ENCODE data around the gene PIP4K2B. TPM values are rescaled to one million over a fixed set of nuclear protein-coding genes. Genes with fewer than 3 reads are reported as not detected.

The PIP4K2B gene
- total RNA-seq, 1 donor from 2014 or later: 49.7 TPM

- intact Hi-C loops (cut with DNase I): loop anchor here (2.0 to 10.0 kb wide), 3 partner anchors 18 to 406 kb away; partner anchors contain the start of genes CISD3 and PLXDC1
- ATAC-seq (no peak), DNase-seq (ENCODE audit: missing footprints) (no peak)
These were observed 50.5 kb downstream of the PIP4K2B start for GRCh38 chr17:38748892-38749222.

- ATAC-seq: peak; percentile 37
- DNase-seq (ENCODE audit: missing footprints): peak; percentile 93
- intact Hi-C loops (cut with DNase I): loop anchor here (2.0 to 10.0 kb wide), 3 partner anchors 18 to 406 kb away; partner anchors contain the start of genes CISD3 and PLXDC1
These were observed 51.0 kb downstream of the PIP4K2B start, which contains the start of gene PCGF2 for GRCh38 chr17:38748149-38748891. PCGF2 (minus strand) TSS chr17:38748336; CDS start chr17:38740402, 7,934 bp downstream.

DNA sequence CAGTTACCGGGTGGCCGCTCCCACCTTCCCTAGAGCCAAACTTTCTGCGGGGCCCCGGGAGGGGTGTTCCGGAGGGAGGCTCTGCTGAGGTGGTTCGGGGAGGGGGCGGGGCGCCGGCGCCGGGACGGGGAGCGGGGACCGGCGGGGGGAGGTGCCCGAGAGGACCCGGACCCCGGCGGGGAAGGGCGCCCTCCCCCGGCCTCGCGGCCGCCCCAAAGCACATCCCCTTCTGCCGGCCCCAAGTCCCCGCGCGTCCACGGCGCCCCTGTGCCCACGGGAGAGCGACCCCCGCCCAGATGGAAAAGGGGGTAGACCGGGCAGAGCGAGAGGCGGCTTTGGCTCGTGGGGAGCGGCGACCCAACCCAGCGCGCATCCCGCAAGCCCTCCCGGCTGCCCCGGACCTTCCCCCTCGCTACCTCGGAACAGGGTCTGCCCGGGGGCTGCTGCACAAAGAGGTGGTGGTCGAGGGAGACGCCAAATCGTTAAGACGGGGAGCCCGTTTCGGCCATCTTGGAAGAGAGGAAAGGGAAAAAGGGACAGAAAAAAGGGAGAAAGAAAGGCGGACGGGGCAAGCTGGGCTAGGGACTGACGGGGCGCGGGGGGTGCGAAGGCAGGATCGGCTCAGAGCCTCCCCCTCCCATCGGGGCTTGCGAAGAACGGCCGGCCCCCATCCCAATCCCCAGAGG is 51.8 kb downstream of the PIP4K2B start:
- no peak for ATAC-seq
- no peak for DNase-seq (ENCODE audit: missing footprints)
- intact Hi-C loops (cut with DNase I): loop anchor here (2.0 to 10.0 kb wide), 3 partner anchors 17 to 407 kb away; partner anchors contain the start of genes CISD3 and PLXDC1

DNA sequence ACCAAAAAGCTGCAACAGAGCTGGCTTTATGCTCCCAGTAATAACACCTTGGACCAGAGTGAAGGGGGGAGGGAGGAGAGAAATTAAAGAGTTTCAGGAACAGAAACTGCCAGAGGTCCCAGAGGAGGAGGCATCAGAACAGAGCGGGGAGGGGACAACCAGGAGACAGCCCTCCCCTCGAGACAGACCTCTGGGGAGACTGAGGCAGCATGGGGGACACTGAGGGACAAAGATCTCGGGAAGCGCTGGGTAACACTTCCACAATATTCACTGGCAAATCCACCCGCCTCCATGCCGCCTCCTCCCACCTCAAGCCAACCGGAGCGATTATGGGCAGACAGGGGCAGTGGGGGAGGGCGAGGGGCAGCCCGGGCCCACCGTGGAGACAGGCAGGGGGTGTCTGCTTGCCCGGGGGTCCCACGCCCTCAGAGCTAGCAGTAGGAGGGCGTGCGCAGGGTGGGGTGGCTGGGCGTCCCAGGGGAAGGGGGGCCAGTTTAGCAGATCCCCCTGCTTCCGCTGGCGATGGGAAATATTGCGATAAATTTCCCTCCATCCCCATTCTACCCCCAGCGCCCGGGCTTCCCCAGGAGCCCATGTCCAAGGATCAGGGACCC is 52.4 kb downstream of the PIP4K2B start:
- intact Hi-C loops (cut with DNase I): loop anchor here (5.0 to 10.0 kb wide), 2 partner anchors 45 to 408 kb away; partner anchors contain the start of gene PLXDC1
- no peak for DNase-seq (ENCODE audit: missing footprints)
- no peak for ATAC-seq

GRCh38 chr17:38746004-38746848 is 53.1 kb downstream of the PIP4K2B start:
- no peak for DNase-seq (ENCODE audit: missing footprints)
- ATAC-seq: no peak
- intact Hi-C loops (cut with DNase I): loop anchor here (5.0 to 10.0 kb wide), 2 partner anchors 44 to 409 kb away; partner anchors contain the start of gene PLXDC1

DNA sequence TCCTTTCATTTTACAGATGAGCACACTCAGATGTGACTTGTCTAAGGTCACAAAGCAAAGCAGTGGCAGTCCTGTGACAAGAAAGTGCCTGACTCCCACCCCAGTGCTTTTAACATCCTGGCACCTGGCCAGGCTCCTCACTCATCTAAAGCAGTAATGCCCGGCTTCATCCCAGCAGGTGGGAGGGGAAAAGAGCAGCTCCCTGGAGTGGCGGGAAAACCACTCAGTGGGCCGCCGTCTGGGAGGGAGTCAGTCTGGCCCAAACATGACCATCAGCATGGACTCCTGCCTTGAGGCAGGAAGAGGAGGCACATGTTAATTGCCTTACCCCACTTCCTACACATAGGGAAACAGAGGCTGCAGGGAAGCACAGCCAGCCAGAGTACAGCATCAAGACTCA is 53.8 kb downstream of the PIP4K2B start:
- ATAC-seq (no peak), DNase-seq (ENCODE audit: missing footprints) (no peak)
- intact Hi-C loops (cut with DNase I): loop anchor here (5.0 to 10.0 kb wide), 2 partner anchors 43 to 409 kb away; partner anchors contain the start of gene PLXDC1

DNA sequence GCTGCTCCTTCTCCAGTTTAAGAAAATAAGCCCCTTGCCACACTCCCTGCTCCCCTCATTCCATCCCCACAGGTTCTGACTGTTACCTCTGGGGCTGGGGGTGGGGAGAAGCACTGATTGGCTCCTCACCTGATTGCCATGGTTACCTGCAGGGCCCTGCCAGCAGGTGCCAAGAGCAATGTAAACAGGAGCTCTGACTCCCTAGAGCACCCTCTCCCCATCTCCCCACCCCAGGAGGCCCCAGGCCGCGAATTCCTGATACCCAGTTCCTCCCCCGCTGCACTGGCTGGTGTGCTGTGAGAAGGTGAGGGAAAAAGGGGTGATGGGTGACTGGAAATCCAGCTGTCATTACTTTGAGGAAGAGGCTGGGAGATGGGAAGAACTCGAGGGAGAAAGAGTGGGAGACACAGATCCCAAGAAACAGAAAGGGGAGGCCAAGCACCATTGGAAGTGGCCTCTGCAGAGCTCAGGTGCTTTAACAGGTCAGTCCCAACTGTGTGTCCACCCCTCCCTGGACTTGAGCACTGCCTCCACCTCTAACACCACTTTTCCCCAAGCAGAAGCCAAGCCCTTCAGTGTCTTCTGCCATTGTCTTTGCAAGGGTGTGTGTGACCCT is 55.7 kb downstream of the PIP4K2B start:
- intact Hi-C loops (cut with DNase I): loop anchor here (5.0 to 10.0 kb wide), 2 partner anchors 186 to 411 kb away; partner anchors contain the start of gene PLXDC1
- ATAC-seq (no peak), DNase-seq (ENCODE audit: missing footprints) (no peak)

- ATAC-seq: peak; percentile 68
- intact Hi-C loops (cut with DNase I): loop anchor here (5.0 to 10.0 kb wide), 2 partner anchors 185 to 412 kb away; partner anchors contain the start of gene PLXDC1
- no peak for DNase-seq (ENCODE audit: missing footprints)
These were observed 56.7 kb downstream of the PIP4K2B start for GRCh38 chr17:38742411-38743308.

DNA sequence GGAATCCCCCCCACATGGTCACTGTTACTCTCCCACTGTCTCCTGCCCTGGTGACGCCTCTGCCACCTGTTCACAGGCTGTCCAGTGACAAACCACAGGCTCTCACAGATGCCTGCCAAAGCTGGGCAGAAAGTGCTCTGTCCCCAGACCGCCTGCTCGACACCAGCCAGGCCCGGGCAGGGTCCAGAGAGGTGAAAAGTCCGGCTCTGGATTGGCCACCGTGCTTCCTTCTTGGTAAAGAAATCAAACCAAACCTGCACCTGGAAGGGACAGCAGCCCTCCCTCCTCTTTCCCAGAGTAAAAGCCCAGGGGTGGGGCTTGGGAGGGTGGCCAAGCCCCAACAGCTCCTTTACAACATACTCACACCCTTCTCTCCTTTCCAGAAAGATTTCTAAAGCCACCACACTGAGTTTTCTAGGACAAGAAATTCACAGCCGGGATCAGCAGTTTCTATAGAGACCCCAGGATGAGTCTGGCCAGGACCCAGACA is 57.4 kb downstream of the PIP4K2B start:
- DNase-seq (ENCODE audit: missing footprints): no peak
- ATAC-seq: peak; percentile 71
- intact Hi-C loops (cut with DNase I): loop anchor here (5.0 to 10.0 kb wide), 2 partner anchors 185 to 413 kb away; partner anchors contain the start of gene PLXDC1

- ATAC-seq: peak; percentile 4
- DNase-seq (ENCODE audit: missing footprints): no peak
- intact Hi-C loops (cut with DNase I): loop anchor here (5.0 to 10.0 kb wide), 2 partner anchors 184 to 413 kb away; partner anchors contain the start of gene PLXDC1
These were observed 57.9 kb downstream of the PIP4K2B start for GRCh38 chr17:38741461-38741860.

DNA sequence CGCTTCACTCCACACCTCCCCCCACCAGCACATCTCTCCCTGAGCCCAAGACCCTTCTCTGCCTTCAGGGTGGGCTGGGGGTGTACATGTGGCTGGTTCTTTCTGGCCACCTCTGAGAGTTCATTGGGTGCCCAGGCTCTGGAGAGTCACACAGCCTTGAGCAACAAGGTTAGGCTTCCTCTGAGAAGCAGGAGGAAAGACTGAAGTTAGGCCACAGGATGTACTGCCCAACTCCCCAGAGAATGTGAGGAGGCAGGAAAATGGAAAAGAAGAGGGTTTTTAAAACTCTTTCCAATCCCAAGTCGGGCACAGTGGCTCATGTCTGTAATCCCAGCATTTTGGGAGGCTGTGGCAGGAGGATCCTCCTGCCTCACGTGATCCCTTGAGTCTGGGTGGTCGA is 58.5 kb downstream of the PIP4K2B start:
- ATAC-seq: no peak
- intact Hi-C loops (cut with DNase I): loop anchor here (5.0 to 10.0 kb wide), 2 partner anchors 184 to 414 kb away; partner anchors contain the start of gene PLXDC1
- DNase-seq (ENCODE audit: missing footprints): no peak

- no peak for ATAC-seq
- intact Hi-C loops (cut with DNase I): loop anchor here (5.0 to 10.0 kb wide), 2 partner anchors 183 to 415 kb away; partner anchors contain the start of gene PLXDC1
- DNase-seq (ENCODE audit: missing footprints): no peak
These were observed 59.3 kb downstream of the PIP4K2B start for GRCh38 chr17:38740044-38740443.

DNA sequence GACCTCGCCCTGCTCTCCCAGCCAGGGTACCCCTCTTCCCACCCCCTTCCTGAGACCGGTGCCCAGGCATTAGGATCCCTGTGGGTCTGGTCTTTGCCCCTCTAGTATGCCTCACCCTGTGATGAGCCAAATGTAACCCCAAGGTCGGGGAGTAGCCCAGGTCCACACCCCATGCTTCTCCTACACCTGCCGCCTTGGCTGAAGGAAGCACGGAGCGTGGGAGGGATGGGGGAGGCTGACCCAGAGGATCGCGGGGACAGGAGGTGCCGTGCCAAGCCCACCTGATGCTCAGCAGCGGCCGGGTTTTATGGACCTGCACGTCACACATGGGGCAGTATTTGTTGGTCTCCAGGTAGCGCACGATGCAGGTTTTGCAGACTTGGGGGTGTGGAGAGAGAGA is 60.1 kb downstream of the PIP4K2B start:
- DNase-seq (ENCODE audit: missing footprints): no peak
- ATAC-seq: no peak
- intact Hi-C loops (cut with DNase I): loop anchor here (10.0 kb wide), 1 partner anchor 315 kb away; the partner anchor contains the start of gene ARHGAP23

- DNase-seq (ENCODE audit: missing footprints): no peak
- ATAC-seq: no peak
- intact Hi-C loops (cut with DNase I): loop anchor here (10.0 kb wide), 1 partner anchor 314 kb away; the partner anchor contains the start of gene ARHGAP23
These were observed 60.7 kb downstream of the PIP4K2B start for GRCh38 chr17:38738686-38739085.

DNA sequence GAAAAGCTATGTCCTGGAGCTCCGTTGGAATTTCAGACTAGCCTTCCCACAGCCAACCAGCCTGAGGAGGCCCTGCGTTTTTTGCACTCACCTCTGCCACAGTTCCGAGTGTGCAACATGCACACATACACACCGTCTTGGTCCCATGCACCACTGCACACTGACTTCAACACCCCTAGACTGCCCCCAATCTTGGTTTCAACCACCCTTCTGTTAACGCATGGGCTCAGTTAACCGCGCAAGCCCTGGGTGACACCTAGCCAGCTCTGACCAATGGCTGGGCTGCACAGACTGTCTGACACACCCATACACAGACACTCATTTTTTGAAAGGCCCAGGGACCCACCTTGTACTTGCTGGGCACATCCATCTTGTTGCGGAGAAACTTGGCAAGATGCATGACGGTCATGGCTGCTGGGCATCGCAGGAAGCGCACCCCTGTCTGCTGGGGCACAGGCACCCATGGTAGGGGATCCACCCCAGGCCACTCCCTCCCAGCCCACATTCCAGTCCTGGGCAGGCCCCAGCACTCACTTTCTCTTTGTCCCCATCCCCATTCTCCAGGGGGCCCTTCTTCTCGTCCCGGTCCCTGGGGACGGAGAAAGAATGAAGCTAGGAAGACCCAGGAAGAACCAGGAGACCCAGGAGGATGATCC is 61.2 kb downstream of the PIP4K2B start:
- DNase-seq (ENCODE audit: missing footprints) (no peak), ATAC-seq (no peak)
- intact Hi-C loops (cut with DNase I): loop anchor here (10.0 kb wide), 1 partner anchor 313 kb away; the partner anchor contains the start of gene ARHGAP23
